AG08396 (cell line): Measurements from ENCODE around the gene MAST2.
A peak's percentile ranks its signal among the peaks of the same experiment; 100 is the strongest.
"Not testable (repeated sequence)": the region's sequence is repeated elsewhere in the genome, so short reads cannot be mapped to it uniquely, and the experiment has no call there.

Source experiments
- DNase-seq: peaks from one replicate; pipeline ENCODE4 v3.0.0; 2012; ENCODE audit warnings: low spot score, mixed read lengths

MAST2 gene

DNA sequence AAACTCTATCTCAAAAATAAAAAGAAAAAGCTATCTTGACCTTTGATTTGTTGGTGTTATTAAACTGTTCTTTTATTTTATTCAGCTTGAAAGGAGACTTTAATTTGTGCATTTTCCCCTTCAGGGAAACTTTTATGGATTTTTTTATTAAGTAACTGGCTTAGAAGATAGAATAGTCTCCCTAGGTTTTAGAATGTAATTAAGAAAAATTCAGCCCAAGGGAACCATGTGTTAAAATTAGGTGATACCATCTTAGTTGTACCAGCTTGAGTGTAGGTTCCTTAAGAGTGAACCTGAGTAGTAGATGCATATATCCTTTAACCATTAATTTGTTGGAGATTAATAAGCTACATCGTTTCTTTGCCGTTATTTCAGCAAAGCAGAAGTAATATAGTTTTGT is 11.4 kb downstream of the MAST2 start:
- DNase-seq = no peak

DNA sequence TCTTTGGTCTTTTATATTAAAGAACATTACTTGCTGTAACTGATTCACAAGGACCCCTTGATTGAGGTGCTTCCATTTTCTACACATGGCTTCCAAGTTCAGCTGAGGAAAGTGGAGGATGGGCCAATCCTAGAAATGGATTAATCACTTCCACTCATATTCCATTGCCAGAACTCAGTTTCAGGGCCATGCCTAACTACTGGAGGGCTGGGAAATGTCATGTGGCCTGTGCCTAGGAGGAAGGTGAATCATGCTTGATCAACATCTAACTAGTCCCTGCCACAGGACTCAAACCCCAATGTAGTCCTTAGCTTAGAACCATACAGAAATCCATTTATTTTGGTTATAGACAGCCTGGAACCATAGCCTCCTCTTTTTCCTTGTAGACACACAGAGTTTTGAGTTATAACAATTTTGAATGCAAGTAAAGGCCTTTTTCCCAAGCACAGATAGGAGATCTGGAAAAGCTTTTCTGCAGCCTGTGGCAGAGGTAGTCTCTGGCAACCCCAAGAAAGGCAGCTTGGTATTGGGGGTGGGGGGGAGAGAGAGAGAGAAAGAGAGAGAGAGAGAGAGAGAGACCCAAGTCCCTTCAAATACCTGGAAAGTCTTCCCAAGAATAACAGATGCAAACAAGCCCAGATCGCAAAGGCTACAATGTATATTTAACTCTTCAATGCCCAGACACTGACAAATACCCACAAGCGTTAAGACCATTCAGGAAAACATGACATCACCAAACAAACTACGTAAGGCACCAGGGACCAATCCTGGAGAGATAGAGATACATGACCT is 12.5 kb downstream of the MAST2 start:
- DNase-seq = peak; percentile 49

DNA sequence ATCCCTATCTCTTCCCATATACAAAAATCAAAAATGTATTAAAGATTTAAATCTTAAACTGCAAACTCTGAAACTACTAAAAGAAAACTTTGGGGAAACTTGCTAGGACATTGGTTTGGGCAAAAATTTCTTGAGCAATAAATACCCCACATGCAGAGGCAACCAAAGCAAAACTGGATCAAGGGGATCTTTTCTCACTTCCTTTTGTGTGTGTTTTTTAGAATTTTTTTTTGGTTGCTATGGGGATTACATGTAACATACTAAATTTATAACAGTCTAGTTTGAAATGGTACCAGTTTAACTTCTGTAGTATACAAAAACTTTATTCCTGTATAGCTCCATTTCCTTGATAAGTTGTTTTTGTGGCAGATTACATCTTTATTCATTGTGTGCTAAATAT is 16.8 kb downstream of the MAST2 start:
- no peak for DNase-seq

DNA sequence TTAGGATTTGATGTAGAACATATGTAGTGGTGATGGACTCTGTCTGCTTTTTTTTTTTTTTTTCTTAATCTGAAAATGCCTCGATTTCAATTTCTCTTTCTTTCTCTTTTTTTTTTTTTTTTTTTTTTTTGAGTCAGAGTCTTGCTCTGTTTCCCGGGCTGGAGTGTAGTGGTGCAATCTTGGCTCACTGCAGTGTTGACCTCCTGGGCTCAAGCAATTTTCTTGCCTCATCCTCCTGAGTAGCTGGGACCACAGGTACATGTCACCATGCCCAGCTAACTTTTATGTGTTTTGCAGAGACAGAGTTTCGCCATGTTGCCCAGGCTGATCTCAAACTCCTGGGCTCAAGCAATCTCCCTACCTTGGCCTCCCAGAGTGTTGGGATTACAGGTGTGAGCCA is 17.4 kb downstream of the MAST2 start:
- no peak for DNase-seq

DNA sequence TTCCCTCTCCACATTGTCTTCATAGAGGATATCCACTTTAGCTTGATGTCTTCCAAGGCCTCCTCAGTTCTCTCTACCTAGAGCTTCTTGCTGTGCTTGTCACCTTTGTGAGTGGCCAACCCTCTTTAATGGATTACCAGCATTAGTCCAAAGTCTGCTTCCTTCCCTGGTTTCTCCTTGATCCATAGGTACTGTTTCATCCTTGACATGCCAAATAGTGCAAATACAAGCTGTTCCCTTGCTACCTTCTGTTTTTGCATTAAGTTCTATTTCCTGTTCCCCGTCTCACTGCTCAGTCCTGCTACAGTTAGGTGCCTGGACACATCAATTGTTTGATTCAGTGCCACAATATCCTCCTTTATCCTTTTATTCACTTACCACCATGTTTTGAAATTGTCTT is 19.2 kb downstream of the MAST2 start:
- DNase-seq = no peak

DNA sequence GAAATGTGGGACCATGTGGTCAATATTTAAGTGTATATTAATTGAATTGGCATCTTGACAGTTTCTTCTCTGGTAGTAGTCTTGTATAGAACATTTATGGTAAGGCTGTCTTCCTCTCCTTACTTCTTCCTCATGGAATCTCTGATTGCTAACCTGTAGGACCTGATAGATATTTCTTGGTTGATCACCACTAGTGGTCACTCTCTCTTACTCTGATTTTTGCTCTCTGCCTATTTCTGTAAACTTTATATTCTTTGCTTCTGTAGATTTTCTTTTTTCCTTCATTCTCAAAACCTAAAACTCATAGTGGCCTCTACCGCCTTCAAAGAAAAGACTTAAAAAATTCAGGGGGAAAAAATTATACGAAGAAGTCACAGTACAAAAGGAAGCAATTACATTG is 21.2 kb downstream of the MAST2 start:
- DNase-seq = no peak

DNA sequence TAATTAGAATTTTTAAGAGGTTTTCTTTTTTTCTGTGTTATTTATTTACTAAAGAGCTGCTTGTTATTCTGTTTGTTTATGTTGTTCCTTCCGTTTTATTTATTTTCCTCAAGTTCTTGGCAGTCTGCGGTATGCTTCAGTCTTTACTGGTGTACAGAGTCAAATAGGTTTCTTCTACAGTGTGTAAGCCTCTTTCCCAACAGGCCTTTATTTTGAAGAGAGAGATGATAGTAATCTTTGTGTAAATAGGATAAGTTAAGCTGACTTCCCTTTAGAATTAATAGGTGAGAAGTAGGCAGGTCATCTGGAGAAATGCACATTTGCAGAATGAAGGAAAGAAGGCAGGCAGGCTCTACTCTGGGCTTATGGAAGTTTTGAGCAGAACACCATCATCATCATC is 23.8 kb downstream of the MAST2 start:
- no peak for DNase-seq

DNA sequence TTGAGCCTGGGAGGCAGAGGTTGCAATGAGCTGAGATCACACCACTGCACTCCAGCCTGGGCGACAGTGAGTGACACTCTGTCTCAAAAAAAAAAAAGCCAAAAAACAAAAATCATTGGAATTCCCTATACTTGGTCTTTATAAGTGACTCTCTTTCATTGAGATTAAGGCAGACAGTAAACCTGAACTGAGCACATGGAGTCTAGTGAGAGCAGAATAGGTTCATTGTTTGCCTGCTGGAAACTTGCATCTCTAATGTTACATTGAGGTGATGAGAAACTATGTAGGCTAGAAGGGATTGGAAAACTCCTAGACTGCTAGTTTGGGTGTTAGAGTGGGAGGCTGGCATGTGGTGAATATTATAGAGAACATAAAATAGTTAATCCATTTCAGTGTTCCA is 25.4 kb downstream of the MAST2 start:
- no peak for DNase-seq

DNA sequence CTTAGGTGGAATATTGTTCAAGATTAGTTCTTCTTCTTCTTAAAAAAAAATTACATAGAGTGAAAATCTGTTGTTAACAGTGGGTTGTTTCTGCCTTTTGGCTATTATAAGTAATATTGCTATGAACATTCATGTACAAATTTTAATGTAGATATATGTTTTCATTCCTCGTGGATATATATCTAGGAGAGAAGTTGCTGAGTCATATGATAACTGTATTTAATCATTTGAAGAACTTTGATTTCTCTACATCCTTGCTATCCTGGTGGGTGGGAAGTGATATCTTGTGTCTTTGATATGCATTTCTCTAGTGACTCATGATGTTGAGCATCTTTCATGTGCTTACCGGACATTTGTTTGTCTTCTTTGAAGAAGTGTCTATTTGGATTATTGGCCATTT is 29.9 kb downstream of the MAST2 start:
- no peak for DNase-seq

DNA sequence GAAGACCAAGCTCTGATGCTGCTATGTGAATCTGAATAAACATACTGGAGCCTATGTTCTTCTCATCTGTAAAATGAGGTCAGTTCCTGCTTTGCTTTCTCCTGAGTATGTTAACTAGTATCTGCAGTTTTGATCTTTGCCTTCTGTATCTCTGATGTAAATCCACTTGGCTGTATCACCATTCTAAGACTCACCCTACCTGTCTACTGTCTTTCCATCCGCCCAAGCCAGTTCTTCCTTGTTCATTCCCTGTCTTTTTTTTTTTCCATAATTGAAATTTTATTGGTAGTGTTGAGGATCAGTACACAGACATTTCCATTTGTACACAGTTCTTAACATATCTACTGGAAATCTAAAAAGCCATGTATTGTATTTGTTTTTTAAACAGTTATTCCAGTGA is 31.3 kb downstream of the MAST2 start:
- DNase-seq = no peak

DNA sequence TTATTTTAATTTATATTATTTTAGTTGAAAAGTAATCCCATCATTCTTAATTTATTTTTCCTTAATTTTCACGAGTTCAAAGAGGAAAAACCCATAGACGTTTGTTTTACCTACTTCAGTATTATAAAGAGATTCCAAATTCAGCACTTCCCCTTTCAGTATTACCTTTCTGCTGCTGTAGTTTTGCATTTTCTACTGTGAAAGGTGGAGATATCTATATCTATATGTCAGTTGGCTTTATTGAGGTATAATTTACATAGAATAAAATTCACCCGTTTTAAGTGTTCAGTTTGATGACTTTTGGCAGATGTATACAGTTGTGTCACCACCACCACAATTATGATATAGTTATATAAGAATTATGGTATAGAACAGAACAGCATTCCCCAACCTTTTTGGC is 33.0 kb downstream of the MAST2 start:
- no peak for DNase-seq

DNA sequence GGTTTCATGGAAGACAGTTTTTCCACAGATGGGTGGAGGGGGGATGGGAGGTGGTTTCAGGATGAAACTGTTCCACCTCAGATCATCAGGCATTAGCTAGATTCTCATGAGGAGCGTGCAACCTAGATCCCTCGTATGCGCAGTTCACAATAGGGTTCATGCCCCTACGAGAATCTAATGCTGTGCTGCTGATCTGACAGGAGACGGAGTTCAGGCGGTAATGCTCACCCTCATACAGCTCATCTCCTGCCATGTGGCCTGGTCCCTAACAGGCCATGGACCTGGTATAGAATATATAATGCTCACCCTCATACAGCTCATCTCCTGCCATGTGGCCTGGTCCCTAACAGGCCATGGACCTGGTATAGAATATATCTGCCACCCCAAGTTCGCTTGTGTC is 33.4 kb downstream of the MAST2 start:
- not testable (repeated sequence) for DNase-seq

DNA sequence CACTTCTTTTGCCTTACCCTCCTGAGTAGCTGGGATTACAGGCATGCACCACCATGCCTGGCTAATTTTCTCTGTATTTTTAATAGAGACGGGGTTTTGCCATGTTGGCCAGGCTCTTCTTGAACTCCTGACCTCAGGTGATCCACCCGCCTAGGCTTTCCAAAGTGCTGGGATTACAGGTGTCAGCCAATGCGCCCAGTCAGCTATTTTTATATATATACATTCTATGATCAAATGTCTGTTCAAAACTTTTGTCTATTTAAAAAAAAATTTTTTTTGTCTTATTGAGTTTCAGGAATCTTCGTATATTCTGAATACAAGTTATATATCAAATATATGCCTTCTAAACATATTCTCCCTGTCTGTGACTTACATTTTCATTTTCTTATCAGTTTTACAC is 34.9 kb downstream of the MAST2 start:
- not testable (repeated sequence) for DNase-seq

DNA sequence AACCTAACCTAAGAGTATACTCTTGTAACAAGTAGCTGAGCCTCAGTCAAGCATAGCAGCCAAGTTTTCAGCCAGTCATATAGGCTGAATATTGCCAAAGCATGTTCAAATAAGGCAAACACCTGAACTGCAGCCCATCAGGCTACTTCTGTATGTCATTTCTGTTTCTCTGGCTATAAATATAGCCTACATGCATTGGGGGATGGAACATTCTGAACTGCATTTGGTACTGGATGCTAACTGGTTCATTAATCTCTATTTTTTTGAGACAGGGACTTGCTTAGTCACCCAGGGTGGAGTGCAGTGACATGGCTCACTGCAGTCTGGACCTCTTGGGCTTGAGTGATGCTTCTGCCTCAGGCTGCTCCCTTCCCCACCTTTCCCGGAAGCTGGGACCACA is 37.3 kb downstream of the MAST2 start:
- no peak for DNase-seq

DNA sequence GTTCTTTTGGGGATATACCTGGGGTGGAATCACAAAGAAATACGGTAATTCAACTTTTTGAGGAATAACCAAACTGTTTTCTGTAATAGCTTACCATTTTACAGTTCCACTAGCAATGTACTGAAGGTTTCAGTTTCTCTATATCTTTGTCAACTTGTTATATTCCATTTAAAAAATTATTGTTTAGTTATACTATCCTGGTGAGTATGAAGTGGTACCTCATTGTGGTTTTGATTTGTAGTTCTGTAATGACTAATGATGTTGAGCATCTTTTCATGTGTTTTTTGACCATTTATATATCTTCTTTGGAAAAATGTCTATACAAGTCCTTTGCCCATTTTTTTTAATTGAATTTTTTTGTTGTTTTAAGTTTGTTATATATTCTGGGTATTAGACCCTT is 39.4 kb downstream of the MAST2 start:
- DNase-seq = no peak

DNA sequence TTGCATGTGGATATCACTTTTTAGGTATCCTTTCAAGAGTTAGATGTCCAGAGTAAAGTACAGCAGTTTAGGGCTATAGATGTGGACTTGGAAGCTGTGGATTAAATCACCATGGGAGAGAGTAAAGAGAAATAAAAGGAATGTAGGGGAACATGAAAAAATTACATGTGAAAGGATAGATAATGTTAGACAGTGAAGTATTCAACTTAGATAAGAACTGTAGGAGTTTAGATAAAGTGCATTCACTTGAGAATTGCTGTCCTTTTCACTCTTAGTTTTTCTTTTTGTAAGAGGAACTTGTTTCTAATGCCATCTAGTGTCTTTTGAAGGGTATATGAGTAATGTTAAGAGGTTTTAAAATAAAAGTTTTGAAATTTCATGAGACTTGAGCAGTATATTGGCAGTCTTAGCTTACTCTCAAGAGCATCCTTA is 40.1 kb downstream of the MAST2 start:
- no peak for DNase-seq

DNA sequence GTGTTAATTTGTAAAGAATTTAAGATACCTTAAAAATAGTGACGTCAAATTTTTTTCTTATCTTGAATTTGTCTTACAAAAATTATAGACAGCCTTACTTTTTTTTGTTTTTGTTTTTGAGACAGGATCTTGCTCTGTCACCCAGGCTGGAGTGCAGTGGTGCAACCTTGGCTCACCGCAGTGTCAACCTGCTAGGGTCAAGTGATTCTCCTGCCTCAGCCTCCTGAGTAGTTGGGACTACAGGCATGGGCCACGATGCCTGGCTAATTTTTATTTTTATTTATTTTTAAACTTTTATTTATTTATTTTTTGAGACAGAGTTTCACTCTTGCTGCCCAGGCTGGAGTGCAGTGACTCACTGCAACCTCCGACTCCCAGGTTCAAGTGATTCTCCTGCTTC is 40.6 kb downstream of the MAST2 start:
- not testable (repeated sequence) for DNase-seq

DNA sequence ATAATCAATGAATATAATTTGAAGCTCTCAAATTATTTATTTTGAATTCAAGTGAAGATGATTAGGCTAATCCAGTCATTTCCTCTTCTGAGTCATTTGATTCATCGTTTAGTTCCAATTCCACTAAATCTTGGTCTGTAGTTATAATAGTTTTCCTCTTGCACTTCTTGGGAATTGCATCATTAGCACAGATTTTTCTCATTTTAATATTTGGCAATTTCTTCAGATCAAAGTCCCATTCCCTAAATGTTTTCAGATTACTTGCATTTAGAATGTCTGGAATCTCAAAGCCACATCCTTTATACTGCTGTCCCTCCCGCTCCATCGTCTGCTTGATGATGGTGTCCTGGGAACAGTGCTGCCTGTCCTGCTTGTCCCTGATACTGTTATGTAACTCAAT is 43.5 kb downstream of the MAST2 start:
- no peak for DNase-seq

DNA sequence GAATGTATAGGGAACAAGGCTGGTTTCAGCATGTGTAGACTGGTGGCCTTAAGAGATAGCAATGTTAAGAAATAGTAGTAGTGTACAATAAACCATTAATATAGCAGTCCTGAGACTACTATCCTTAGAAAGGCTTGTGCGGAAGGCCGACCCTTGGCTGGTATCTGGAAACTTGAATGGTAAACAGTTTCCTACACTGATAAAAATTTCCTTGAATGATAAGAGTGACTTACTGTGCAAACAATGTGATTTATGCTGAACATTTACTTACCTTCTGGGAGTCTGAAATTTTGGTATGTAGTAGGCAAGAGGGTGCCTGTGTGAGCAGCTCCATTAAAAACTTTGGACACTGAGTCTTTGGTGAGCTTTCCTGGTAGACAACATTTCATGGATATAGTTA is 44.7 kb downstream of the MAST2 start:
- no peak for DNase-seq

DNA sequence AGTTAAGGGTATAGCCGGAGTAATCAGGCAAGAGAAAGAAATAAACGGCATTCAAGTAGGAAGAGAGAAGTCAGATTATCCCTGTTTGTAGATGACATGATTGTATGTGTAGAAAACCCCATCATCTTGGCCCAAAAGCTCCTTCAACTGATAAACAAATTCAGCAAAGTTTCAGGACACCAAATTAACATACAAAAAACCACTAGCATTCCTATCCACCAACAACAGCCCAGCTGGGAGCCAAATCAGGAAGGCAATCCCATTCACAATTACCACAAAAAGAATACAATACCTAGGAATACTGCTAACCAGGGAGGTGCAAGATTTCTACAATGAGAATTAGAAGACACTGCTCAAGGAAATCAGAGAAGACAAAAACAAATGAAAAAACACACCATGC is 45.3 kb downstream of the MAST2 start:
- no peak for DNase-seq

DNA sequence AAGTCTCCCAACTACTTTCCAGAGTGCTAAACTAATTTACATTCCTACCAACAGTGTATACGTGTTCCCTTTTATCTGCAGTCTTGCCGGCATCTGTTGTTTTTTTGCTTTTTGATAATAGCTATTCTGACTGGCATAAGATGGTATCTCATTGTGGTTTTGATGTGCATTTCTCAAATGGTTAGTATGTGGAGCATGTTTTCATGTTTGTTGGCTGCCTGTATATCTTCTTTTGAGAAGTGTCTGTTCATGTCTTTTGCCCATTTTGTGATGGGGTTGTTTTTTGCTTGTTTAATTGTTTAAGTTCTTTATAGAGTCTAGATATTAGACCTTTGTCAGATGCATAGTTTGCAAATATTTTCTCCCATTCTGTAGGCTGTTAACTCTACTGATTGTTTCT is 46.6 kb downstream of the MAST2 start:
- DNase-seq = no peak

DNA sequence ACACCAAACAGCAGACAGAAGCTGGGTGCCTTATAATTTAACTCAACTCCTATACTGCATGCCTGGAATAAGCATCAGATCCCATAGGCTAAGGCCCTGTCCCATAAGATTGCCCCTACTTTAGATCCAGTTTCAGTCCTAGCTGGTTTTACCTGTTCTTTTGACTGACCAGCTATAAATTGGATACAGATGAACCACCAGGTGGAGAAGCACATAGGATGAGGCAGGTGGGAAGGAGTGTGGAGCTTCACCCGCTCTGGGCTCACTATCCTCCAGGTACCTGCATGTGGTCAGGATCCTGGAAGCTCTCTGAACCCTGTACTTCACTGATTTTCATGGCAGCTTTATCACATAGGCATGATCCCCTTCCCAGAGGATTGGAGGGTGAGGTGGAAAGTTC is 51.3 kb downstream of the MAST2 start:
- DNase-seq = no peak

DNA sequence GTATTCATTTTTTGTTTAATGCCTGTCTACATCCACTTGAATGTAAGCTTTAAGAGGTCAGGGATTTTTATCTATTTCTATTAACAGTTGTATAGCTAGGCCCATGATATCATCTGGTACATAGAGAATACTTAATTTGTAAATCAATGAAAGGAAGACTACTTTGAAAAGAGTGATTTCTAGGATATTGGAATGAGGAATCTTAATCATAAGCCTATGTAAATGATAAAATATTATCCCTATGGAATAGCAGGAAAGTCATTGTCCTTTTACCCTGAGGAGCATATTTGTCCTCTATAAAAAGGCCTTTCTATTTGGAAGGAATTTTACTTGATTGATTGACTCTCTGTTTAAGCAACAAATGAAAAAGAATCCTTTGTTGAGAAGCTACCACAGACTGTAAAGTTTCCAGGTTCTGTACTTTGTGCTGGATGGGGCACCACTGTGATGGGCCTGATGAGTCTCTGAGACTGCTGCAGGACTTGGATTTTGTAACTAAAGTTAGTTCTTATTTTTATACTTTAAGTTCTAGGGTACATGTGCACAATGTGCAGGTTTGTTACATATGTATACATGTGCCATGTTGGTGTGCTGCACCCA is 53.8 kb downstream of the MAST2 start:
- no peak for DNase-seq
